ENCODE data around the gene CTAG2.
"Not testable (repeated sequence)": the region's sequence is repeated elsewhere in the genome, so short reads cannot be mapped to it uniquely, and the experiment has no call there.

Gene CTAG2

GRCh38 chrX:154653413-154653812, at the start of gene CTAG2:
CTAG2 (minus strand) TSS chrX:154653579; CDS start chrX:154653515, 64 bp downstream.
- DNase-seq (ENCODE audit: low spot score); in situ Hi-C loops (cut with MboI; ENCODE audit: low sequenced_read_pairs, unreplicated experiment): not testable (repeated sequence)

GRCh38 chrX:154698630-154699248, 45.4 kb upstream of the CTAG2 start:
- DNase-seq (ENCODE audit: low spot score) = no peak
- TF ChIP-seq CTCF (IDR thresholded peaks at IDR 0.05; ENCODE audit: borderline replicate concordance, control extremely low read depth, extremely low read depth, insufficient read depth, missing control alignments) = no peak
- in situ Hi-C loops (cut with MboI; ENCODE audit: low sequenced_read_pairs, unreplicated experiment) = no loop called here

GRCh38 chrX:154696676-154697045, 43.3 kb upstream of the CTAG2 start:
- no peak for TF ChIP-seq CTCF (IDR thresholded peaks at IDR 0.05; ENCODE audit: borderline replicate concordance, control extremely low read depth, extremely low read depth, insufficient read depth, missing control alignments)
- DNase-seq (ENCODE audit: low spot score) = no peak
- in situ Hi-C loops (cut with MboI; ENCODE audit: low sequenced_read_pairs, unreplicated experiment) = no loop called here

GRCh38 chrX:154695911-154696675, 42.7 kb upstream of the CTAG2 start:
- TF ChIP-seq CTCF (IDR thresholded peaks at IDR 0.05; ENCODE audit: borderline replicate concordance, control extremely low read depth, extremely low read depth, insufficient read depth, missing control alignments) = no peak
- in situ Hi-C loops (cut with MboI; ENCODE audit: low sequenced_read_pairs, unreplicated experiment) = no loop called here
- no peak for DNase-seq (ENCODE audit: low spot score)

GRCh38 chrX:154693394-154693793, 40.0 kb upstream of the CTAG2 start:
- in situ Hi-C loops (cut with MboI; ENCODE audit: low sequenced_read_pairs, unreplicated experiment) = no loop called here

GRCh38 chrX:154690438-154690837, 37.1 kb upstream of the CTAG2 start:
- DNase-seq (ENCODE audit: low spot score); in situ Hi-C loops (cut with MboI; ENCODE audit: low sequenced_read_pairs, unreplicated experiment): not testable (repeated sequence)

More at GRCh38 chrX:154693394-154693793, 40.0 kb upstream of the CTAG2 start:
- DNase-seq (ENCODE audit: low spot score) = no peak
- TF ChIP-seq CTCF (IDR thresholded peaks at IDR 0.05; ENCODE audit: borderline replicate concordance, control extremely low read depth, extremely low read depth, insufficient read depth, missing control alignments) = no peak

- DNase-seq (ENCODE audit: low spot score); in situ Hi-C loops (cut with MboI; ENCODE audit: low sequenced_read_pairs, unreplicated experiment): not testable (repeated sequence)
Observed at GRCh38 chrX:154672084-154672483, 18.7 kb upstream of the CTAG2 start.

- in situ Hi-C loops (cut with MboI; ENCODE audit: low sequenced_read_pairs, unreplicated experiment); DNase-seq (ENCODE audit: low spot score): not testable (repeated sequence)
Observed at GRCh38 chrX:154670848-154671247, 17.5 kb upstream of the CTAG2 start.

GRCh38 chrX:154661899-154662298, 8.5 kb upstream of the CTAG2 start:
- in situ Hi-C loops (cut with MboI; ENCODE audit: low sequenced_read_pairs, unreplicated experiment) = no loop called here
- DNase-seq (ENCODE audit: low spot score) = no peak
- TF ChIP-seq CTCF (IDR thresholded peaks at IDR 0.05; ENCODE audit: borderline replicate concordance, control extremely low read depth, extremely low read depth, insufficient read depth, missing control alignments) = no peak

Data from GM13976 (cell line).